SK-N-SH (cell line): ENCODE measurements around the gene PITPNB. TPM values are rescaled to one million over a fixed set of nuclear protein-coding genes. Genes with fewer than 3 reads are reported as not detected.

Source experiments
- CTCF ChIA-PET: fragments of 300-600, 350-600 bp; formaldehyde crosslinking; extraction: SDS; loops from one replicate; lab custom pipeline; 2021; lab: Yijun Ruan, JAX
- POLR2A ChIA-PET: fragments of 350-600 bp; sonication (Branson Sonifier 250); formaldehyde crosslinking; extraction: SDS; loops from one replicate; lab custom pipeline; 2020; ENCODE audit warnings: antibody characterized with exemption, inconsistent platforms; lab: Yijun Ruan, JAX
- DNase-seq: peaks from one replicate; pipeline ENCODE4 v3.0.0; 2012
- H2AFZ ChIP-seq: fragments of 200-600 bp; sonication (generic); 2 replicates; pipeline ENCODE4 v1.8.1; 2016; ENCODE audit warnings: antibody characterized with exemption, mild to moderate bottlenecking, low read depth
- H3F3A ChIP-seq: fragments of 200-600 bp; sonication (generic); replicated peaks from 2 replicates; pipeline ENCODE3; 2016; ENCODE audit warnings: antibody characterized with exemption, mild to moderate bottlenecking; ENCODE audit not compliant: insufficient read depth
- H3K27ac ChIP-seq, 2 experiments: fragments of 200-500 bp in 1 of 2; fragments of 200-600 bp in 1 of 2; sonication (Bioruptor generic) in 1 of 2; sonication (generic), shearing (Covaris generic) in 1 of 2; 2 replicates each; pipeline versions ENCODE4 v1.5.1 to v1.6.1; 2014 to 2016; ENCODE audit warnings: low read depth in 2 of 2, inconsistent platforms in 1 of 2, low read length in 1 of 2, mild to moderate bottlenecking in 1 of 2, mixed read lengths in 1 of 2
- H3K27me3 ChIP-seq: fragments of 200-600 bp; sonication (generic), shearing (Covaris generic); 2 replicates; pipeline ENCODE4 v1.6.1; 2016; ENCODE audit warnings: mixed run types; ENCODE audit not compliant: insufficient read depth
- H3K36me3 ChIP-seq, 2 experiments: fragments of 200-500 bp in 1 of 2; fragments of 200-600 bp in 1 of 2; sonication (Bioruptor generic) in 1 of 2; sonication (generic) in 1 of 2; replicated peaks in 1 of 2; 2 replicates each; pipeline versions ENCODE3 to v1.5.1; 2014 to 2016; ENCODE audit warnings: low read length in 1 of 2, mild to moderate bottlenecking in 1 of 2; ENCODE audit not compliant: insufficient read depth in 2 of 2, control insufficient read depth in 1 of 2
- H3K4me1 ChIP-seq, 2 experiments: fragments of 200-500 bp in 1 of 2; fragments of 200-600 bp in 1 of 2; sonication (Bioruptor generic) in 1 of 2; sonication (generic), shearing (Covaris generic) in 1 of 2; 2 replicates each; pipeline versions ENCODE4 v1.5.1 to v1.6.1; 2014 to 2016; ENCODE audit warnings: low read depth in 1 of 2, low read length in 1 of 2, mixed run types in 1 of 2; ENCODE audit not compliant: insufficient read depth in 2 of 2, control insufficient read depth in 1 of 2
- H3K4me2 ChIP-seq: fragments of 200-600 bp; sonication (generic), shearing (Covaris generic); 2 replicates; pipeline ENCODE4 v1.6.1; 2017; ENCODE audit warnings: mixed run types
- H3K4me3 ChIP-seq, 2 experiments: fragments of 200-500 bp in 1 of 2; fragments of 200-600 bp in 1 of 2; sonication (Bioruptor generic) in 1 of 2; sonication (generic), shearing (Covaris generic) in 1 of 2; 2 replicates each; pipeline versions ENCODE4 v1.5.1 to v1.8.1; 2014 to 2016; ENCODE audit warnings: low read depth in 2 of 2, inconsistent platforms in 1 of 2, low read length in 1 of 2, mild to moderate bottlenecking in 1 of 2, mixed read lengths in 1 of 2, moderate library complexity in 1 of 2
- H3K79me2 ChIP-seq: fragments of 200-600 bp; sonication (generic); 2 replicates; pipeline ENCODE4 v1.8.1; 2017; ENCODE audit warnings: mild to moderate bottlenecking; ENCODE audit not compliant: insufficient read depth
- H3K9ac ChIP-seq: fragments of 200-600 bp; sonication (generic); 2 replicates; pipeline ENCODE4 v1.6.1; 2017; ENCODE audit warnings: mixed run types
- H3K9me2 ChIP-seq: fragments of 200-600 bp; sonication (generic); 2 replicates; pipeline ENCODE4 v1.6.1; 2017; ENCODE audit warnings: mixed run types
- H3K9me3 ChIP-seq: fragments of 200-600 bp; sonication (generic); 2 replicates; pipeline ENCODE4 v1.6.1; 2017; ENCODE audit warnings: mixed run types, mild to moderate bottlenecking, moderate library complexity
- H4K20me1 ChIP-seq: fragments of 200-600 bp; sonication (generic); 2 replicates; pipeline ENCODE4 v1.6.1; 2017; ENCODE audit warnings: mild to moderate bottlenecking, mixed run types; ENCODE audit not compliant: insufficient read depth
- CHD2 ChIP-seq: fragments of 150-350 bp; IDR thresholded peaks from 2 replicates; pipeline ENCODE4 v1.6.1; 2018; ENCODE audit warnings: low read length; ENCODE audit not compliant: partially characterized antibody
- EP300 ChIP-seq, 2 experiments: IDR thresholded peaks; 2 replicates each; pipeline versions ENCODE4 v1.4.0 to v1.6.1; 2012; ENCODE audit warnings: borderline replicate concordance in 1 of 2, low read depth in 1 of 2, low read length in 1 of 2
- EZH2phosphoT487 ChIP-seq: fragments of 200-600 bp; sonication (generic); IDR thresholded peaks from 2 replicates; pipeline ENCODE4 v1.6.1; 2017; ENCODE audit warnings: low read depth, mixed run types, mild to moderate bottlenecking, antibody characterized with exemption, moderate library complexity, borderline replicate concordance
- FOXJ3 ChIP-seq: sonication (generic); formaldehyde crosslinking; IDR thresholded peaks from 2 replicates; pipeline ENCODE4 v1.5.1; 2020; ENCODE audit warnings: mild to moderate bottlenecking, missing genetic modification reagents
- GABPA ChIP-seq: IDR thresholded peaks from 2 replicates; pipeline ENCODE4 v1.4.0; 2012; ENCODE audit warnings: low read depth, mild to moderate bottlenecking
- MEF2A ChIP-seq: IDR thresholded peaks from 2 replicates; pipeline ENCODE4 v1.4.0; 2012; ENCODE audit warnings: low read depth, borderline replicate concordance
- NFIC ChIP-seq: IDR thresholded peaks from 2 replicates; pipeline ENCODE4 v1.4.0; 2012; ENCODE audit warnings: borderline replicate concordance
- RAD21 ChIP-seq: IDR thresholded peaks from 2 replicates; pipeline ENCODE4 v1.6.1; 2012; ENCODE audit warnings: mild to moderate bottlenecking, low read length
- RCOR1 ChIP-seq: fragments of 150-350 bp; IDR thresholded peaks from 2 replicates; pipeline ENCODE4 v1.6.1; 2017; ENCODE audit warnings: antibody characterized with exemption, low read length
- RFX5 ChIP-seq: IDR thresholded peaks from 2 replicates; pipeline ENCODE4 v1.6.1; 2012; ENCODE audit warnings: mild to moderate bottlenecking, improper control_type of control experiment, low read length
- SIN3A ChIP-seq: IDR thresholded peaks from 2 replicates; pipeline ENCODE4 v1.6.1; 2012; ENCODE audit warnings: low read depth, mild to moderate bottlenecking, low read length, moderate library complexity, borderline replicate concordance
- TAF1 ChIP-seq: IDR thresholded peaks from 2 replicates; pipeline ENCODE4 v1.6.1; 2012; ENCODE audit warnings: low read depth, mild to moderate bottlenecking, low read length, moderate library complexity, borderline replicate concordance
- TCF12 ChIP-seq: IDR thresholded peaks from 2 replicates; pipeline ENCODE4 v1.4.0; 2012
- TEAD4 ChIP-seq: IDR thresholded peaks from 2 replicates; pipeline ENCODE4 v1.4.0; 2012; ENCODE audit warnings: mild to moderate bottlenecking, borderline replicate concordance; ENCODE audit not compliant: insufficient read depth
- YY1 ChIP-seq: IDR thresholded peaks from 2 replicates; pipeline ENCODE4 v1.4.0; 2012; ENCODE audit warnings: low read depth, mild to moderate bottlenecking
- WGBS: methylation state at CpG from one replicate; pipeline ENCODE4 v1.1.6; 2017; ENCODE audit warnings: low lambda C conversion rate; 5-methylcytosine and 5-hydroxymethylcytosine counted together
- polyA plus RNA-seq, 3 experiments: library from polyadenylated mRNA; depleted of rRNA; stranded (reverse); fragments of >200 nt; gene quantifications; 2 replicates each; pipeline ENCODE4 v1.2.3, GENCODE V29; 2012
- TF ChIP-seq, protein P1 (sequence below): fragments of 150-350 bp; IDR thresholded peaks from 2 replicates; pipeline ENCODE4 v1.6.1; 2017; ENCODE audit warnings: antibody characterized with exemption, low read length, low read depth, borderline replicate concordance
- TF ChIP-seq, protein P2 (sequence below): IDR thresholded peaks from 2 replicates; pipeline ENCODE4; 2012
- TF ChIP-seq, protein P3 (sequence below): IDR thresholded peaks from 2 replicates; pipeline ENCODE4 v1.4.0; 2012; ENCODE audit warnings: low read depth

PITPNB gene
- polyA plus RNA-seq, 1 of the 3 experiments (the other 2 are of a cell fraction), result 32.3 TPM

DNA sequence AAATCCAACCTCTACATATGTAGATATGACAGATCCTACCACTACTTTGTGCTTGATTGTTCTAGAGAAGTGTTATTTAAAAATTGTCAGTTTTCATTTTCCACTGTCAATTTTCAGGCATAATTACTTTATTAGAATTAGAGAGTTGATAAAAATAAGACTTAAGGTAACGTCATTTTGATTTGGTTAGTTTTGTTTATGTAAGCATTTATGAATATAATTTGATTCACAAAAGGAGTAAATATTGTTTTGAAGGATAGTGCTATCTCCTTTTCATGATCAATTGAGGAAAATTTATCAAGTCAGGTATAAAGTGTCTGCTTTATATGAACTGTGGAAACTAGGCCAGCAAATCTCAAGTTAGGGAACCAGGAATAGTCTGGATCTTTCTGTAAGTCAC, 42.6 kb upstream of the PITPNB start:
- H3K9me2 ChIP-seq, result no peaks in the 10 kb centered on the region
- no peaks in the 10 kb centered on the region for H3K27me3 ChIP-seq
- peaks cover 0 to 3% of the 10 kb centered on the region in 2 experiments for H3K36me3 ChIP-seq
- POLR2A ChIA-PET, result no interaction called here
- H3K4me1 ChIP-seq, result peaks cover 7 to 8% of the 10 kb centered on the region in 2 experiments; a peak in 3 of 4 replicates
- no peaks in the 10 kb centered on the region for H3K9me3 ChIP-seq
- 93% methylated on average over 1 of the region's 1 CpG for WGBS
- H2AFZ ChIP-seq, result no peak overlapping the region
- H3K27ac ChIP-seq, result no peak overlapping the region
- no peaks in the 10 kb centered on the region for H4K20me1 ChIP-seq
- TF ChIP-seq NFIC (no peak), YY1 (no peak), FOXJ3 (CRISPR knock-in tag) (no peak), SIN3A (no peak), TEAD4 (no peak), MEF2A (no peak), RAD21 (no peak), CHD2 (no peak), RFX5 (no peak), RCOR1 (no peak), EP300 (IDR thresholded peaks at IDR 0.05; ENCODE audit: borderline replicate concordance in 1 of 2, low read depth in 1 of 2, low read length in 1 of 2) (no peak), EZH2phosphoT487 (no peak), TAF1 (no peak)
- TF ChIP-seq, protein P1, sequence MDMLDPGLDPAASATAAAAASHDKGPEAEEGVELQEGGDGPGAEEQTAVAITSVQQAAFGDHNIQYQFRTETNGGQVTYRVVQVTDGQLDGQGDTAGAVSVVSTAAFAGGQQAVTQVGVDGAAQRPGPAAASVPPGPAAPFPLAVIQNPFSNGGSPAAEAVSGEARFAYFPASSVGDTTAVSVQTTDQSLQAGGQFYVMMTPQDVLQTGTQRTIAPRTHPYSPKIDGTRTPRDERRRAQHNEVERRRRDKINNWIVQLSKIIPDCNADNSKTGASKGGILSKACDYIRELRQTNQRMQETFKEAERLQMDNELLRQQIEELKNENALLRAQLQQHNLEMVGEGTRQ, result no peak
- TF ChIP-seq, protein P2, sequence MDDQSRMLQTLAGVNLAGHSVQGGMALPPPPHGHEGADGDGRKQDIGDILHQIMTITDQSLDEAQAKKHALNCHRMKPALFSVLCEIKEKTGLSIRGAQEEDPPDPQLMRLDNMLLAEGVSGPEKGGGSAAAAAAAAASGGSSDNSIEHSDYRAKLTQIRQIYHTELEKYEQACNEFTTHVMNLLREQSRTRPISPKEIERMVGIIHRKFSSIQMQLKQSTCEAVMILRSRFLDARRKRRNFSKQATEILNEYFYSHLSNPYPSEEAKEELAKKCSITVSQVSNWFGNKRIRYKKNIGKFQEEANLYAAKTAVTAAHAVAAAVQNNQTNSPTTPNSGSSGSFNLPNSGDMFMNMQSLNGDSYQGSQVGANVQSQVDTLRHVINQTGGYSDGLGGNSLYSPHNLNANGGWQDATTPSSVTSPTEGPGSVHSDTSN, result no peak
- H3F3A ChIP-seq, result no peaks in the 10 kb centered on the region
- no peak overlapping the region for H3K4me2 ChIP-seq
- CTCF ChIA-PET, result interaction anchor here (1.3 to 1.4 kb wide), 2 partner anchors 12 to 75 kb away, joined by 3 read pairs; no protein-coding TSS in a partner anchor
- no peaks in the 10 kb centered on the region for H3K79me2 ChIP-seq
- no peak overlapping the region for H3K9ac ChIP-seq
- H3K4me3 ChIP-seq, result no peak overlapping the region
- DNase-seq, result no peak

DNA sequence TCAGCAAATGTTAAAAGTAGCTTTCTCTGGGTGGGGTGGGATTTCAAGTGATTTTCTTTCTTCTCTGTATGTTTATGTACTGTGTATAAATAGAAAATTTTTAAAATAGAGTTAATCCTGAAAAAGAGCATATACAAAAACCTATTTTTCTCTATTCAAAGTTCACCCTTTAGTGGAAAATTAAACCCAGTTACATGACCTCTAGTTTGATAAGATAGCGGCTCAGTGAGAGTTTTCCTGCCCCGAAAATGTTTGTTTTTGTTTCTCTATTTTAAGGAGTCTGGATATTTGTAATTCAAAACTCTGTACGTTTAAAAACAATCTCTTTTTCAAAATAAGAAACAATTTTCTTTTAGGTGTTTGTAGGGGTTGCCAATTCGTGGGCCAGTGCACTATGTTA, 42.1 kb upstream of the PITPNB start:
- Histone ChIP-seq H3K9ac (no peak overlapping the region), H2AFZ (no peak overlapping the region), H3K9me2 (no peaks in the 10 kb centered on the region), H3K4me2 (no peak overlapping the region), H3K27me3 (no peaks in the 10 kb centered on the region), H4K20me1 (no peaks in the 10 kb centered on the region), H3K4me3 (no peak overlapping the region), H3K9me3 (no peaks in the 10 kb centered on the region), H3K79me2 (no peaks in the 10 kb centered on the region), H3K27ac (no peak overlapping the region), H3K36me3 (peaks cover 0 to 4% of the 10 kb centered on the region in 2 experiments), H3K4me1 (peaks cover 7 to 8% of the 10 kb centered on the region in 2 experiments; a peak in 3 of 4 replicates), H3F3A (no peaks in the 10 kb centered on the region)
- CTCF ChIA-PET, result interaction anchor here (1.3 kb wide), 1 partner anchor 74 kb away, joined by 3 read pairs; no protein-coding TSS in a partner anchor
- 79% methylated on average over 4 of the region's 4 CpGs for WGBS
- POLR2A ChIA-PET, result no interaction called here
- TF ChIP-seq, protein P3, sequence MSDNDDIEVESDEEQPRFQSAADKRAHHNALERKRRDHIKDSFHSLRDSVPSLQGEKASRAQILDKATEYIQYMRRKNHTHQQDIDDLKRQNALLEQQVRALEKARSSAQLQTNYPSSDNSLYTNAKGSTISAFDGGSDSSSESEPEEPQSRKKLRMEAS, result no peak
- no peak for TF ChIP-seq RFX5
- TF ChIP-seq TCF12, result no peak
- TF ChIP-seq EP300 (IDR thresholded peaks at IDR 0.05; ENCODE audit: borderline replicate concordance in 1 of 2, low read depth in 1 of 2, low read length in 1 of 2), result no peak
- no peak for TF ChIP-seq GABPA
- TF ChIP-seq CHD2, result no peak
- no peak for DNase-seq
